GM18873 (cell line): ENCODE results near the gene ADAMTS13.
"Not testable (repeated sequence)": the region's sequence is repeated elsewhere in the genome, so short reads cannot be mapped to it uniquely, and the experiment has no call there.

ENCODE experiments used
- ATAC-seq: cut with Tn5 transposase; IDR thresholded peaks from one replicate; pipeline ENCODE4 v1.9.1; 2021; ENCODE audit warnings: mild to moderate bottlenecking, moderate library complexity, moderate number of reproducible peaks; ENCODE audit not compliant: unreplicated experiment, low FRiP score

Gene ADAMTS13

GRCh38 chr9:133451865-133452264 lies 29.7 kb downstream of the ADAMTS13 start:
- not testable (repeated sequence) for ATAC-seq

DNA sequence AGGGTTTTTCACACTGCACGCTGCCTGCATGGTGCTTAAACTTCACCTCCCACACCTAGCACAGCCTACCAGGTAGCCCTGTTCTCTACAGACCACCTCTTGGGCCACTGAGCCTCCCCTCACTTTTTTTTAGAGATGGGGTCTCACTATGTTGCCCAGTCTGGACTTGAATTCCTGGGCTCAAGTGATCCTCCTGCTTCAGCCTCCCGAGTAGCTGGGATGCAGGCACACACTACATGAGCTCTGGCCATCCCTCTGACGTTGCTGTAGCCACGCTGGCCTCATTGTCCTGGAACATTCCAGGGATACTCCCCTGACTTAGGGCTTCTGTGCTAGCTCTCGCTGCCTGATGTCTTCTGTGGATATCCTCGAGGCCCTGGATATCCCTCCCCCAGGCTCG lies 30.4 kb downstream of the ADAMTS13 start:
- ATAC-seq: no peak

DNA sequence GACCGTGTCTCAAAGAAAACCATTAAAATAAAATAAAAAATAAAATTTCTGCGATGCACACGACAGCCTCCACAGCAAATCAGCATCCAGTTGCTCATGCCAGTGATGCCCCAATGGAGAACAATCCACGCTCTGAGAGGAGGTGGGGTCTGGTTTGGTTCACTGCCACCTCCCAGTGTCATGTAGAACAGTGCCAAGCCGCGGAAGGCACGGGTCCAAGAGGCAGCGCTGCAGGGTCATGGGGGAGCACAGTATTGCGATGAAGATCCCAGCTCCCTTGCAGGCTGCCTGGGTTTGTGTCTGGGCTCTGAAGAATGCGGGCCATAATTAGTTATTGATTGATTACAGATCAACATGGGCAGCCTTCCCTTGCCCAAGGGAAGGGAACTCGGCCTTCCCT lies 31.5 kb downstream of the ADAMTS13 start:
- no peak for ATAC-seq

GRCh38 chr9:133454325-133454724 lies 32.2 kb downstream of the ADAMTS13 start:
- ATAC-seq: no peak

DNA sequence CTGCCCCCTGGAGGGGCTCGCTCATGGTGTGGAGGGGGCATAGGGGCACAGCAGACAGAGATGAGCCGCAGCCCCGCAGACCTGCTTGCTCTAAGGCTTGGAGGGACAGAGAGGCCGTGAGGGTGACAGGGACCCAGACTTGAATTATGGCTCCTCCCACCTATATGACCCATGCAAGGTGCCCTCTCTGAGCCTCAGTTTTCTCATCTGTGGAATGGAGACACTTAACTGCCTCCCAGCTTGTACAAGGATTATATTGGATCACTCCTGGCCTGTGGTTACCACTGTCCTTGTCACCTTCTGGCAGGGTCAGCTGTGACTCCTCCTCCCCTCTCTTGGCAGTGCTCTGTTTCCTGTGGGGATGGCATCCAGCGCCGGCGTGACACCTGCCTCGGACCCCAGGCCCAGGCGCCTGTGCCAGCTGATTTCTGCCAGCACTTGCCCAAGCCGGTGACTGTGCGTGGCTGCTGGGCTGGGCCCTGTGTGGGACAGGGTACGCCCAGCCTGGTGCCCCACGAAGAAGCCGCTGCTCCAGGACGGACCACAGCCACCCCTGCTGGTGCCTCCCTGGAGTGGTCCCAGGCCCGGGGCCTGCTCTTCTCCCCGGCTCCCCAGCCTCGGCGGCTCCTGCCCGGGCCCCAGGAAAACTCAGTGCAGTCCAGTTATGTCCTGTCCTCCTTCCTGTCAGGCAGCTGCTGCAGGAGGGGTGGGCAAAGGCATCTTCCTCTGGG lies 32.9 kb downstream of the ADAMTS13 start:
- ATAC-seq: no peak

DNA sequence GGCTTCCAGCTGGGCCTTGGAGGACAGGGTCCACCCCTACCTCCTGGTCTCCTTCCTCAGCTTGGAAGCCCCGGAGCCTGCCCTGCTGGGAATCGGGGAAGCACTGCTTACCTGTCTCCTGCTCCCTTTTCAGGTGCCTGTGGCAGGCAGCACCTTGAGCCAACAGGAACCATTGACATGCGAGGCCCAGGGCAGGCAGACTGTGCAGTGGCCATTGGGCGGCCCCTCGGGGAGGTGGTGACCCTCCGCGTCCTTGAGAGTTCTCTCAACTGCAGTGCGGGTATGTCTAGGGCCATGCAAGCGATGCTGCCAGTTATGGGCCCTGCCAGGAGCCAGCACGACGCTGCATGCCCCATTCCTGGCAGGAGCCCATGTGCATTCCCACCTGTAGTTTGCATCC lies 33.8 kb downstream of the ADAMTS13 start:
- no peak for ATAC-seq

DNA sequence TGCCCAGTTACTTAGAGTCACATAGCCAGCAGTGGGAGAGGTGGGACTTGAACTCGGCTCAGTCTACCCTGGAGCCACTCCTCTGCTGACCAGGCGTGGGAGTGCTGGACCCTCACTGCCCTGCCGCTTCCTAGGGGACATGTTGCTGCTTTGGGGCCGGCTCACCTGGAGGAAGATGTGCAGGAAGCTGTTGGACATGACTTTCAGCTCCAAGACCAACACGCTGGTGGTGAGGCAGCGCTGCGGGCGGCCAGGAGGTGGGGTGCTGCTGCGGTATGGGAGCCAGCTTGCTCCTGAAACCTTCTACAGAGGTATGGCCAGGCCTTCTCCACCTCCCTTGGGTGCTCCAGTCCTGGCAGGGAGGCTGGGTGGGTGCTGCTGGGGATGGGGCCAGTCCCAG lies 34.2 kb downstream of the ADAMTS13 start:
- no peak for ATAC-seq

GRCh38 chr9:133457233-133457632 lies 35.1 kb downstream of the ADAMTS13 start:
- ATAC-seq: no peak

DNA sequence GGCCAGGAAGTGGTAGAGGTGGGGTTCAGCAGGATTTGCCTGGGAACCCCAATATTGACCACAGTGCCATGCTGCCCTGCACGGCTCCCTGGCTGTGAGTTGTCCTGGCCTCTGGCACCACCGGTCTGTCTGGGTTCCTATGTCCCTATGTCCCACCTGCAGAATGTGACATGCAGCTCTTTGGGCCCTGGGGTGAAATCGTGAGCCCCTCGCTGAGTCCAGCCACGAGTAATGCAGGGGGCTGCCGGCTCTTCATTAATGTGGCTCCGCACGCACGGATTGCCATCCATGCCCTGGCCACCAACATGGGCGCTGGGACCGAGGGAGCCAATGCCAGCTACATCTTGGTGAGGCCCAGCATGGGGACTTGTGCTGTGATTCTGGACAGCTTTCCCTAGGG lies 35.6 kb downstream of the ADAMTS13 start:
- no peak for ATAC-seq

GRCh38 chr9:133458643-133459312 lies 36.6 kb downstream of the ADAMTS13 start:
- ATAC-seq: no peak

DNA sequence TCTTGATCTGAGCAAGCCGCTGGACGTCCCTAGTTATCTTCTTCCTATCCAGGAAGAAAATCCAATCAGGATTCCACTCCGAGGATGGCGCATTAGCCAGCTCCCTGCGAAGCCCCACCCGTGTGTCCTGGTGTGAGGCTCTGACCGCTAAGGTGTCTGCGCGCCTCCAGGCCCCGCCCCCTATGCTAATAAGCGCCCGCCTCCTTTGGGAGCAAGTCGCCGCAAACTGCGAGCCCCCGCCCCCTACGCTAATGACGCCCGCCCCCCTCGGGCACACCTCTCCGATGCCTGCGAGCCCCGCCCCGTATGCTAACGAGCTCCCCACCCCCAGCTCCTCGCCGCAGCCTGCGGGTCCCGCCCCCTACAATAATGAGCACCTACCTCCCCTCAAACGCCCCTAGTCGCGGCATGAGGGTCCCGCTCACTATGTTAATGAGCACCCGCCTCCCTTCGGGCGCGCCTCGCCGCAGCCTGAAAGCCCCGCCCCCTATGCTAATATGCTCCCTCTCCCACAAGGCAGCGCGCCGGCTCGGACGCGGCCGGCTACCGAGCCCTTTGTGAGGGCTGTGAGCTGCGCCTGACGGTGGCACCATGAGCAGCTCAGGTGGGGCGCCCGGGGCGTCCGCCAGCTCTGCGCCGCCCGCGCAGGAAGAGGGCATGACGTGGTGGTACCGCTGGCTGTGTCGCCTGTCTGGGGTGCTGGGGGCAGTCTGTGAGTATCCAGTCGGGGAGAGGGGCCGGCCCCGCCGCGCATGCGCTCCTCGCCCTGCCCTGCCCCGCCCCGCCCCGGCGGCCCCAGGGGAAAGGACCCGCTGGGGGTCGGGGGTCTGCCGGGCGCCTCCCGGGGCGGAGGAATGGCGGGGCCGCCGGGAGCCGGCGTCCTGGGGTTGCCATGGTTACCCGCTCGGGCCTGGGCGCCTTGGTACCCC lies 37.6 kb downstream of the ADAMTS13 start, which contains the start of gene CACFD1:
CACFD1 (plus strand) TSS at position 503 of the 929 bp plus-strand sequence; CDS start at position 592, 89 bp downstream.
- peak; percentile 61 for ATAC-seq

DNA sequence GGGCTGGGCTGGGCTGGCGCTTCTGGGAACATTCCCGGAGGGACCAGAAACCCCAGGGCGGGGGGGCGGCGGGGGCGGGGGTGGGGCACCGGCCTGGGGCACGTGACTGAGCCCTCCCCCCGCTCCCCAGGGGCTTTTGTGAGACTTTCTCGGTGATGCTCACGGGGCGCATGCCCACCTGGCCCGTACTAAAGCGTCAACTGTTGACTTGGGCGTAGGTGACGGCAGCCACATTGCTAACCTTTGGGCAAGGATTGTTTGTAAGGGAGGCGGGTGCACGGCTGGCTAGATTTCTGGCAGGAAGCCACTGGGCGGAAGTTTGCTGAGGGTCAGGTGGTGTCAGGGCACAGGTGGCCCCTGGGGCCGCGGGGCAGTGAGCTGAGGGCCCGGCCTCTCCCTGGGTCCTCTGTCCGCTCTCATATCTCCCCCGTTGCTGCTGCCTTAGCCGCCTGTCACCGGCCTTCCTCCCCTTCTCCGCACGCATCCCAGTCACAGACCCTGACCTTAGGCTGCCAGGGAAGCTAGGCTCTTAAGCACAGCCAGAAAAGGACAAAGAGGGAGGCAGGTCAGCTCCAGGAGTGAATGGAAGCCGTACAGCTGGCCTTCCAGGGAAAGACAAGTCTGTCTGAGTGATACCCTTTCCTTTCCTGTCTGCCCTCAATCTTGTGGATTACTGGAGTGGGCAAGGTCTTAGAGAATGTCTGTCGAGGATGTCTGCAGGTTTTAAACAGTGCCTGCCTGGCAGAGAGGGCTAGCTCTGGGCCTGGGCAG lies 38.4 kb downstream of the ADAMTS13 start:
- ATAC-seq: peak; percentile 20

DNA sequence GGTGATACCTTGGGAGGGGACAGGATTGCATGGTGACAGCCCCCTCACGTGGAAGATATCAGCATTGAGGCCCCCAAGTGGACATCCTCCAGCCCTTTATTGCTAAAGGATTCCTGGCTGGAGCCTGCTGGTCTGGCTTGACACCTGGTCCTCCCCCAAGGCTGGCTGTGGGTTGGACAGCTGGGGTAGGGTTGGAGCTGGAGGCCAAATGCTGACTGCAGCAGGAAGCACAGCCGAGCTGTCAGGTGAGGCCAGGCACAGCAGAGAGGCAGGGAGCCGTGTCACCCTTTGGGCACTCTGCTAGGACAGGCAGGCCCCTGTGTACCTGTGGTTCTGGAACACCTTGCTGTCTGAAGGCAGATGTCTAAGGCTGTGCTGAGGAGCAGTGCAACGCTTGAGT lies 39.8 kb downstream of the ADAMTS13 start:
- no peak for ATAC-seq

DNA sequence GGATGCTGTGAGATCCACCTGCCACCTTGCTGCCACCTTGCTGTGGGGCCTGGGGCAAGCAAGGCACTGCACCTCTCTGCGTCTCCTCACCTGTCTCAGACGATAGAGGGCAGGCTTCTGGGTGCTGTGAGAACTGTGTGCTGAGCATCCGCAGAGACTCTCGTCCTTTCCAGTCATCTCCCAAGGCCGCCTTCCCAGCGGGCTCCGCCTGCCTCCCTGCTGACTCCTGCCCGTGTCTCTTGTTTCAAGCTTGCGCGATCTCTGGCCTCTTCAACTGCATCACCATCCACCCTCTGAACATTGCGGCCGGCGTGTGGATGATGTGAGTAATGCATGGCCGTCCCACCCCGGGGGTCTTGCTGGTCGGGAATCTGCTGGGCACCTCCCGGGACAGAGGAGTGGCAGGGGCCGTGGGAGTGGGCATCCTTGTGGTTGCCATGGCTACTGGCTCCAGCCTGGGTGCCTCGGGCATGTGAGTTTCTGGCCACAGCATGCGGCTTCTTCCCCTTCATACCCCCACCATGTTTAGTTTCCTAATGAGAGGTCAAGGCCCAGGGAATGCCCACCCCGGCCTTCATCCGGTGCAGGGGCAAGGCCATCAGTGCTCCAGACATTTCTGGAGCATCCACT lies 41.2 kb downstream of the ADAMTS13 start:
- no peak for ATAC-seq

DNA sequence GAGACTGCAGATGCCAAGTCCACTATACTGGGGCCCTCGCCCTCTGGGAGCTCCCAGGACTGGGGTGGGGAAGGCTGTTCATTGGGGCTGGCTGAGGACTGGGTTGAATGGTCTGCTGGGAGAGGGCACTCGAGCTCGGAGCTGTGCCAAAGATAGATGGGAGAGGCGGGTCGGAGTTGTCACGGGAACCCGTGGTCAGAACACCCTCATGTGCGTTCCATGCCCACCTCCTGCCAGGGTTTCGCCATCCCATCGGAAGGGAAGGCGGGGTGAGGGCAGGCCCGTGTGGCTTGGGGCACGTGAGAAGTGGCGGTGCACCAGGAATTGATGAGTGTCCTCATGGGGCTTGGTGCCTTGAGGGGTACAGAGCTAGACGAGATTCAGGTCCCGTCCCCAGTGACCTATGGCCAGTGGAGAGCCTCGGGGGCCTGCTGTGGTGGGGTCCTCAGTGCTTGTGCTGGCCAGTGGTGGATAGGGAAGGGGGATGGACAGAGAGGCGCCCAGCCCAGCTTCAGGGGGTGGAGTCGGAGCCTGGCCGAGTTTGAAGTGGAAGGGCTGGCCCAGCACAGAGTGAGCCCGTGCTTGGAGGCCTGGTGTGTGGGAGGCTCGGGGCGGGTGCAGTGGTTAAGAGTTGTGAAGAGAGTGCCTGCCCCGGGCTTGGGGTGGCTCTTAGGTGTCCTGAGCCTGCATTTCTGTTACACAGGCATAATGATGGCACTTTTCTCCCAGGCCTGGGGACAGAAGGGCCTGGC lies 41.9 kb downstream of the ADAMTS13 start:
- ATAC-seq: no peak

DNA sequence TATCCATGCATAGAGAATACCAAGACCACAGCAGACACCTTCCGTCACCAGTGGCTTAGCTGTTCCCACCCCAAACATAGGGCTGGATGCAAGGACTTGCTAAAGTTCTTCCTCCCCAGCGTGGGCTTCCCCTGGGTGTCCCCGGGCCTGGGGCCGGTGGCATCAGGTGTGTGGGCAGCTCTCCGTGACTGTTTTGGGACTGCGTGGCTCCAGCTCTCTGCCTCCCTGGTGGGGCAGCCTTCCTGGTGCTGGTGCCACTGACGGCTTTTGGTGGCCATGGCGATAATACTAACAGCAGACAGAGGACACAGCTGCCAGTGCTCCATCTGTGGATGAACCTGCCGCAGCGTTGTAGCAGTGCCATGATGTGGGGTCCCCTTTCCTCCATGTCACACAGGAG lies 42.5 kb downstream of the ADAMTS13 start:
- ATAC-seq: no peak

- ATAC-seq: no peak
Measured at GRCh38 chr9:133465984-133466383, 43.8 kb downstream of the ADAMTS13 start.

- ATAC-seq: no peak
Measured at GRCh38 chr9:133467101-133467500, 44.9 kb downstream of the ADAMTS13 start.

DNA sequence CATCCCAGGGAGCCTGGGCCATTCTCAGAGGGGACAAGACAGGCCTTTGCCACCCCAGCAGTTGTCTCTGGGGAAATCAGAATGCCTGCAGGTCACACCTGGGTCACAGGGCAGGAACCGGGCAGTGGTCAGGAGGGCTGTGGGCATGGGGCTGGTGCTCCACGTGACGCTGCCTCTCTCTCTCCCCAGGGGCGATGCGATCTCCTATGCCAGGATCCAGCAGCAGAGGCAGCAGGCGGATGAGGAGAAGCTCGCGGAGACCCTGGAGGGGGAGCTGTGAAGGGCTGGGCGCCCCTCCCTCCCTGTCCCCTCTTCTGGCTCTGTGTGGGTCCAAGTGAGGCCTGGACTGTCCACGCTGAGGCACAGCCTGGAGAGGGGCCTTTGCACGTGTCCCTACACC lies 46.2 kb downstream of the ADAMTS13 start:
- ATAC-seq: no peak
